T-helper 2 cell (primary cell): ENCODE results near the gene RC3H1.

Experiments
- DNase-seq, 5 experiments: peaks; one replicate each; pipeline versions ENCODE4 v3.0.0 to v3.0.0-alpha.2; 2012 to 2022

Gene RC3H1

DNA sequence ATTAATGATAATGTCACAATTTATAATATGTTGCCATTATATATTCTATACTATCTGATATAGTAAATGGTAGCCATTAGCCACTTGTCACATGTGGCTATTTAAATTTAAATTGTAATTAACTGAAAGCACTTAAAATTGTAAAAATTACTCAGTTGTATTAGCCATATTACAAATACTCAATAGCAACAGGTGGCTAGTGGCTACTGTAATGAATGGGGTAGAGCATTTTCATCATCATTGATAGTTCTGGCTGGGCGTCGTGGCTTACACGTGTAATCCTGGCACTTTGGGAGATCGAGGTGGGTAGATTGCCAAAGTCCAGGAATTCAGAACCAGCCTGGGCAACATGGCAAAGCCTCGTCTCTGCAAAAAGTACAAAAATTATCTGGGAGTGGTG, 137.5 kb downstream of the RC3H1 start:
- DNase-seq, result no peak
